Motor neuron (in vitro differentiated cells): Measurements from ENCODE around the gene CHERP. TPM values are rescaled to one million over a fixed set of nuclear protein-coding genes. Genes with fewer than 3 reads are reported as not detected.
A peak's percentile ranks its signal among the peaks of the same experiment; 100 is the strongest.
"Not testable (repeated sequence)": the region's sequence is repeated elsewhere in the genome, so short reads cannot be mapped to it uniquely, and the experiment has no call there.

Experiments used
- ATAC-seq, 8 experiments: fragments of 200-7000 bp; cut with Tn5 transposase; replicated peaks in 6 of 8; 2 replicates each; pipeline ENCODE4 v1.8.0; 2021; ENCODE audit warnings: mild to moderate bottlenecking in 8 of 8, moderate library complexity in 8 of 8
- H3K27ac ChIP-seq, 2 donors: fragments of 250-450 bp; sonication (Bioruptor Pico); 2 replicates each; pipeline ENCODE4 v1.9.0; 2021; ENCODE audit warnings: antibody characterized with exemption in 2 of 2, mild to moderate bottlenecking in 2 of 2, moderate library complexity in 1 of 2
- H3K4me1 ChIP-seq, 2 donors: fragments of 250-450 bp; sonication (Bioruptor Pico); replicated peaks in 1 of 2; 2 replicates each; pipeline ENCODE4 v1.6.1; 2021; ENCODE audit warnings: antibody characterized with exemption in 2 of 2, mild to moderate bottlenecking in 2 of 2, moderate library complexity in 1 of 2
- H3K4me3 ChIP-seq, 5 donors: fragments of 250-450 bp; sonication (Bioruptor Pico); 2 replicates each; pipeline ENCODE4 v1.9.0; 2021; ENCODE audit warnings: antibody characterized with exemption in 5 of 5, mild to moderate bottlenecking in 5 of 5, moderate library complexity in 4 of 5
- WGBS, 10 experiments: fragments of 450-650 bp; shearing (Covaris generic); methylation state at CpG; one replicate each; pipeline ENCODE4 v1.0.0; 2022; 5-methylcytosine and 5-hydroxymethylcytosine counted together
- in situ Hi-C, 9 experiments: fragments of 400-800 bp; cut with MboI; loops; one replicate each; pipeline ENCODE4 v1.15.0; 2021; ENCODE audit warnings: low sequenced_read_pairs in 9 of 9, low pct_unique_long_range_greater_than_20kb in 2 of 9; ENCODE audit not compliant: unreplicated experiment in 9 of 9
- total RNA-seq, 8 experiments: library from RNA; unstranded; fragments of 300-600 nt; gene quantifications; 2 replicates each; pipeline versions ENCODE4 v1.2.3 to v1.2.4, GENCODE V29; 2022

The CHERP gene
- total RNA-seq, 8 experiments from 2014 or later: 5.4 to 42.8 (median 14.1) TPM

DNA sequence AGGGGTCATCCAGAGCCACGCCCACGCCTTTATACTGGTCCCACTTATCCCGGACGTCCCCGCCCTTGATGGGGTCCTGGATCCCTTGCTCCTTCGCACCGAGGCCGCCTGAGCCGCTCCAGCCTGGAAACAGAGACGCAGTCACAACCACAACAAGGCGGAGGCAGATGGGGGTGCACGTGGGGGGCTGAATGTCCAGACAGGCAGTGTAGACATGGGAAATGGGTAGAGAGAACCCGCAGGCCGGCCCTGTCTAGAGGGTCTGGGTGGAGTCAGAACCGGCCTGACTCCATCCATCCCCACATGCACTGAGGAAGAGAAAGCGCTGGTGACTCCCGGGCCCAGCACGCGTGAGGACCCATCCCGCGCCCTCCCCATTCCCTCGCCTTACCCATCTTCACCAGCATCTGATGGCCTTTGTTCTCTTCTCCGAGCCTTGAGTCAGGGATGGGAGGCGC lies 23.0 kb downstream of the CHERP start:
- Histone ChIP-seq H3K4me1 (no peaks in the 10 kb centered on the region), H3K27ac (no peak overlapping the region), H3K4me3 (no peak overlapping the region)
- peak in 5 of 8 experiments; percentile 9 to 23 (median 14) for ATAC-seq
- 85 to 100% (median 93%) methylated on average over 1 to 7 of the region's 24 CpGs; no CpG with 5 or more reads in 4 of the 10 experiments for WGBS, 10 experiments
- in situ Hi-C loops: no loop called here

DNA sequence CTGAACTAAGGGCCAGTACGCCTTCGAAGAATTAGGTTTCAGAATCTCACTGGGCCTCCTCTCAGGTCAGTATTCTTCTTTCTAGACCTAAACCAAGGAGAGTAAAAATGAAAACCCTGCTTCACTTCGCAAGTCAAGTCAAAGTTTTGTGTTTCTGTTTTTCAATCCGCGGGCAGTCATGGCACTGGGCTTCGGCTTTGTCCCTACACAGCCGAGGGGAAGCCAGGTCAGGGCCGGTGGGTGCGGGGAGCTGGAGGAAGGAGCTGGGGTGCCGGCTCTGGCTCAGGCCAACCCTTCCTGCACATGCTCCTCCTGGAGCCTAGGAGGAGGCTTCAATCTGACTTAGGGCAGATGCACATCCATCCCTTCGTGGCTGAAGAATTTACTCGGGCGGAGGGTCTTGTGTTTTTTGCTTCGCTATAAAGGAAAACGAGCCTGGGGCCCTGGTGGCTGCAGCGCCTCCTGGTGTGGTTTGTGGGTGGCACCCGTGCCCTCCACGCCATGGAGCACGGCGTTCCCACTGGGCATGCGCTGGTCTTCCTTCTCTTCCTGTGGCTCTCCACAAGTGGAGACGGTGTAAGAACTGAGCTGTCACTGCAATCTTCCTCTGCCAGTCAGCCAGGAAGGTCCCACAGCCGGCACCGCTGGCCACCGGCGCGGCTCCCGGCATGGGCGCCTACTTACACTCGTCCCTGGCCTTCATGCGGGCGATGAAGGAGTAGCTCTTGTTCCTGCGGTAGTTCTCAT lies 23.6 kb downstream of the CHERP start:
- no peaks in the 10 kb centered on the region for H3K4me1 ChIP-seq
- H3K27ac ChIP-seq: no peak overlapping the region
- ATAC-seq: peak in 5 of 8 experiments; percentile 4 to 15 (median 11)
- WGBS, 10 experiments: 90 to 100% (median 92%) methylated on average over 2 to 14 of the region's 33 CpGs; no CpG with 5 or more reads in 3 of the 10 experiments
- no peak overlapping the region for H3K4me3 ChIP-seq
- in situ Hi-C loops: no loop called here

DNA sequence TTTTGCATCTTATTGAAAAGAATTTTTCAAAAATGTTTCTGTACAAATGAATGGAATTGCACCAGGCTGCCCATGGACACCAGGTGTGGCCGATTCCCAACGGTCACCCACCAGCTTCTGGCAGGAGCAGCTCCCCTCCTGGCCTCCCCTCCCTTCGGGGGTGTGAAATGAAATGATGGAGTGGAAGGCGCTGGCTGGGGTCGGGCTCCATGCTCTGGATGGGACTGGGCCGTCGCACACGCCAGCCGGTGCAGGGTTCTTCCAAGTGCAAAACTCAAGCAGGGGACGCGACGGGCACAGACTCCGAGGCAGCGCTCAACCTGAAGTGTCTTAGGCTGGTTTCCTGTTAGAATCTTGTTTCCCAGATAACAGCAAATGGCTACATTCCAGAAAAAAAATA lies 24.2 kb downstream of the CHERP start:
- no peak overlapping the region for H3K27ac ChIP-seq
- WGBS, 10 experiments: 73 to 95% (median 89%) methylated on average over 3 to 12 of the region's 14 CpGs; no CpG with 5 or more reads in 3 of the 10 experiments
- no peak overlapping the region for H3K4me3 ChIP-seq
- no peaks in the 10 kb centered on the region for H3K4me1 ChIP-seq
- no peak for ATAC-seq
- in situ Hi-C loops: no loop called here

DNA sequence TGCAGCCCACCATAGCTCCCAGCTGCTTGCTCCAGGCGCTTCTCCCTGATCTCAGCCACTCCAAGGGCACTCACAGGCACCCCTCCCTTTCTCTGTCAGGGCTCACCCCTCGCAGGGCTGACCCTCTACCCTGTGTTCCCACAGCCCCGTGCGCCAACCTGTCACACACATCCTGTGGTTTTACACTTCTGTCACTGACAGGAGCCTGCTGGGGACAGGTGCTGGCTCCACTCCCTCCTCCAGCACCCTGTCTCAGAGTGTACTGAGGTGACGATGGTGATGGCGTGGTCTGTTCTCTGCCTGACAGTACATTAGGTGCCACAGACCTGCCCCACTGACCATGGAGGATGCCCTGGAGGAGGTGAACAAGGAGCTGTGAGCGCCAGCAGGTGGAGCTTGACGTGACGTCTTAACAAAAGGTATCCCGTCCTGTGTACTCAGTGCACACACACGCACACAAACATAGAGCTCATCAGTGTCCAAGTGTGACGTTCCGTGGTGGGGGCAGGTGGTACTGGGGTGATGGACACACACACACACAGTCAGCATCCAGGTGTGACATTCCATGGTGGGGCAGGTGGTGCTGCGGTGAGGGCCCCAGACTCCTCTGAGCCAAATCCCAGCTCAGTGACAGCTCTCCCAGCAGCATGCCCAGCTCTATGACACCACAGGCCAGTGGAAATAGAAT lies 25.2 kb downstream of the CHERP start:
- peak in 5 of 8 experiments; percentile 2 to 8 (median 3) for ATAC-seq
- WGBS, 10 experiments: 87 to 100% (median 100%) methylated on average over 1 to 7 of the region's 14 CpGs; no CpG with 5 or more reads in 5 of the 10 experiments
- Histone ChIP-seq H3K4me3 (no peak overlapping the region), H3K27ac (no peak overlapping the region), H3K4me1 (no peaks in the 10 kb centered on the region)
- in situ Hi-C loops: no loop called here

DNA sequence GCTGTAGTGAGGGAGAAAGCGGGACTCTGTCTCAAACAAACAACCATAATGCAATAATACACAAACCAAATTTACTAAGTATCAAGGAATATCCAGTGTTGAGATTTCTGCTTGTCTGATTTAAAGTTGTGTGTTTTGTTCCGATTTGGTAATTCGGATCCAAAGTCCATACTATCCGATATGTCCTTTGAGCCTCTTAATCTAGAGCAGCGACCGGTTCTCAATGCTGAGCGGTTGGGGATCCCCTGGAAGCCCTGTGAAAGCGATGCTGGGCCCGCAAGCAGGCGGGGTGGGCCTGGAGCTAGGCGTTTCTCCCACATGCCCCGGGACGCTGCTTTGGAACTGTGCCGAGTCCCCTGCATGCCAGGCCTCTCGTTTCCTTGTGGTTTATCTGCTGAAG lies 25.9 kb downstream of the CHERP start:
- ATAC-seq: no peak
- no peaks in the 10 kb centered on the region for H3K4me1 ChIP-seq
- in situ Hi-C loops: no loop called here
- 80 to 100% (median 95%) methylated on average over 1 to 12 of the region's 15 CpGs; no CpG with 5 or more reads in 4 of the 10 experiments for WGBS, 10 experiments
- H3K27ac ChIP-seq: no peak overlapping the region
- no peak overlapping the region for H3K4me3 ChIP-seq

DNA sequence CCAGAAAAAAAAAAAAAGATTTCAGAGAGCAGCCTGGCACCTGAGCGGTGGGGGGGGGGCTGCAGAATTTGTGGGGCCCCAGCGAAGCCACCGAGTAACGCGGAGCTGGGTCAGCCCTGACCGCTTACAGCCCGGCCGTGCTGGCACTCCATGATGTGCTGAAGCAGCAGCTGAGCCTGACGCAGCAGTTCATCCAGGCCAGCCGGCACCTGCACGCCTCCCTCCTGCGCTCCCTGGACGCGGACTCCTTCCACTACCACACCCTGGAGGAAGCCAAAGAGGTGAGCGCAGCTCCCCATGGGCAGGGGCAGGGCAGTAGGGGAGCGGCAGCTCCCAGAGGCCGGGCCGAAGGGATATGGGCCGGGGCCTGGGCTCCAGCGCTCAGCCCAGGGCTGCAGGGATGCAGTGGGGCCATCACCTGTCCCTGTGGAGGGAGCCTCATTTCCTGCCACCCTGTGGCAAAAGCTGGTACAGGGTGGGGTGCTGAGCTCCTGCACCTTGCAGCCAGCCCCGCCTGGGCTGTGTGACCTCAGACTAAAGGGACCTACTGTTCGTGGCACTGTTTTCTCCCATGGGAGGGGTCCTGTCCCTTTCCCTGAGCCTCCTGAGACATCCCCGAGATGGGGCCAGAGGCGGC lies 27.7 kb downstream of the CHERP start:
- H3K27ac ChIP-seq: no peak overlapping the region

DNA sequence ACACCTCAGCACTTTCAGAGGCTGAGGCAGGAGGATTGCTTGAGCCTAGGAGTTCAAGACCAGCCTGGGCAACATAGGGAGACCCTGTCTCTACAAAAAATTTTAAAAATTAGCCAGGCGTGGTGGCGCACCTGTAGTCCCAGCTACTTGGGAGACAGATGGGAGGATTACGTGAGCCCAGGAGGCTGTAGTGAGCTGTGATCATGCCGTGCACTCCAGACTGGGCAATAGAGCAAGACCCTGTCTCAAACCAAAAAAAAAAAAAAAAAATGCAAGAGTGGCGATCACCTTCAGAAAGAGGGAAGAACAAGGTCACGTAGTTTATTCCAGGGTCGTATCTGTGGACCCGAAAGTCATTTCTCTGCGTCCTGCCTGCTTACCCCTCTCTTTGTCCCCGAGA lies 29.6 kb downstream of the CHERP start:
- 83 to 100% (median 93%) methylated on average over 3 to 8 of the region's 10 CpGs; no CpG with 5 or more reads in 2 of the 10 experiments for WGBS, 10 experiments
- H3K27ac ChIP-seq, ATAC-seq, H3K4me1 ChIP-seq, H3K4me3 ChIP-seq, in situ Hi-C loops: not testable (repeated sequence)

More for the DNA sequence above, 27.7 kb downstream of the CHERP start:
- in situ Hi-C loops: no loop called here
- WGBS, 10 experiments: 70 to 100% (median 92%) methylated on average over 2 to 6 of the region's 24 CpGs; no CpG with 5 or more reads in 6 of the 10 experiments
- peak in 2 of 8 experiments; percentile 6 to 36 for ATAC-seq
- Histone ChIP-seq H3K4me1 (no peaks in the 10 kb centered on the region), H3K4me3 (no peak overlapping the region)

DNA sequence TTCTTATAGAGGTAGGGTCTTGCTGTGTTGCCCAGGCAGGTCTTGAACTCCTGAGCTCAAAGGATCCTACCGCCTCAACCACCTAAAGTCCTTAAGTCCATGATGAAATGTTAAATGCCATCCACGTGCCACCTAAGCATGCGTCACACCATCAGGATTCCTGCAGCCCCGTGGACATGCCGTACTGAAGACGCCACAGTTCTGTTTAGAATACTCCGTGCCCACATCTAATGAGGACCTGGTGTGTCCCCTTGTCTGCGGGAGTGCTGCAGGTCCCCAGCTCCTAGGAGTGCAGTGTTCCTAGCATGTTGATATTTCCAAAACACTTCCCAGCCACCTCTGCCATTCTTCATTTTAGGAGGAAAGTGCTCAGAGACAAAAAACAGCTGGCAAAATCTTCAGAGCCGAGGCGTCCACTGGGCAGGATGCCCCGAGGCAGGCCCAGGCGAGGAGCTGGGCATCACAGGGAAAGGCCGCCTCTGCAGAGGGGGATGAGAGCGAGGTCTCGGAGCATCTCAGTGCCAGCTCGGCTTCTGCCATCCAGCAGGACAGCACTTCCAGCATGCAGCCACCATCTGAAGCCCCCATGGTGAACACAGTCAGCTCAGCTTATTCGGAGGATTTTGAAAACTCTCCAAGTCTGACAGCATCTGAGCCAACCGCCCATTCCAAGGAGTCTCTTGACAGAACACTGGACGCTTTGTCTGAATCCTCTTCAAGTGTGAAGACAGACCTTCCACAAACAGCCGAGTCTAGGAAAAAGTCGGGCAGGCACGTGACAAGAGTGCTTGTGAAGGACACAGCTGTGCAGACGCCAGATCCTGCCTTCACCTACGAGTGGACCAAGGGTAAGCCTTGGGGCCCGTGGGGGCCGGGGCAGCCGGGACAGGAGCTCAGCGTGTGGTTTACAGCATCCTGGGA lies 32.8 kb downstream of the CHERP start:
- Histone ChIP-seq H3K4me3 (no peak overlapping the region), H3K27ac (no peak overlapping the region), H3K4me1 (no peaks in the 10 kb centered on the region)
- in situ Hi-C loops: no loop called here
- 85 to 97% (median 94%) methylated on average over 3 to 9 of the region's 28 CpGs; no CpG with 5 or more reads in 6 of the 10 experiments for WGBS, 10 experiments
- no peak for ATAC-seq

DNA sequence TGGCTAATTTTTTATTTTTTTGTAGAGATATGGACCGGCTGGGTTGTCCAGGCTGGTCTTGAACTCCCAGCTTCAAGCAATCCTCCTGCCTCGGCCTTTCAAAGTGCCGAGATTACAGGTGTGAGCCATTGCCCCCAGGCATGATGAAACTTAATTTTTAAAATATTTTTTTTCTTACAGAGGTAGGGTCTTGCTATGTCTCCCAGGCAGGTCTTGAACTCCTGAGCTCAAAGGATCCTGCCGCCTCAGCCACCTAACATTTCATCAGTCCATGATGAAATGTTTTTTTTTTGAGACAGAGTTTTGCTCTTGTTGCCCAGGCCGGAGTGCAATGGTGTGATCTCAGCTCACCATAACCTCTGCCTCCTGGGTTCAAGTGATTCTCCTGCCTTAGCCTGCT lies 33.7 kb downstream of the CHERP start:
- Histone ChIP-seq H3K27ac (no peak overlapping the region), H3K4me3 (no peak overlapping the region), H3K4me1 (no peaks in the 10 kb centered on the region)
- WGBS, 10 experiments: 79 to 100% (median 100%) methylated on average over 1 to 5 of the region's 5 CpGs; no CpG with 5 or more reads in 1 of the 10 experiments
- in situ Hi-C loops: no loop called here
- ATAC-seq: no peak

DNA sequence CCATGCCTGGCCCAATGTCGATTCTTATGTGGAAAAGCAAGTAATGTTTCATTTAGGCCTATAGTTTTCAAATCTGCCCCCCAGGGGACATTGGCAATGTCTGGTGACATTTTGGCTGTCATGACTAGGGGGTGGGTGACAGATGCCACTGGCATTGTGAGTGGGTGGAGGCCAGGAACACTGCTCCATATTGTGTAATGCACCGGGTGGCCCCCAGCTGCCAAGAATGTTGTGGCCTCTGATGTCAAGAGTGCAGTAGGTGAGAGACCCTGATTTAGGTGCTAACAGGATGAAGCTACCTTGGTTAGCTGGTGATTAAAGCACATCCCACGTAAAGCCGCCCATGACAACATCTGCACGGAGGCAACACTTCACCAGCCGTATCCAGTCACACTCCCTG lies 35.3 kb downstream of the CHERP start:
- Histone ChIP-seq H3K27ac (no peak overlapping the region), H3K4me1 (no peaks in the 10 kb centered on the region), H3K4me3 (no peak overlapping the region)
- in situ Hi-C loops: no loop called here
- 0 to 100% (median 91%) methylated on average over 1 to 5 of the region's 6 CpGs; no CpG with 5 or more reads in 2 of the 10 experiments for WGBS, 10 experiments
- ATAC-seq: no peak

DNA sequence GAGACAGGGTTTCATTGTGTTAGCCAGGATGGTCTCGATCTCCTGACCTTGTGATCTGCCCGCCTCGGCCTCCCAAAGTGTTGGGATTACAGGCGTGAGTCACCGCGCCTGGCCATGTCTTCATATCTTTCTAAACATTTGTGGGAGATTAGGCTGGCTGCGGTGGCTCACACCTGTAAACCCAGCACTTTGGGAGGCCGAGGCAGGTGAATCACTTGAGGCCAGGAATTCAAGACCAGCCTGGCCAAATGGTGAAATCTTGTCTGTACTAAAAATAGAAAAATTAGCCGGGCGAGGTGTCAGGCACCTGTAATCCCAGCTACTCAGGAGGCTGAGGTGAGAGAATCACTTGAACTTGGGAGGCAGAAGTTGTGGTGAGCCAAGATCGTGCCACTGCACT lies 36.1 kb downstream of the CHERP start:
- WGBS, 10 experiments: 84 to 100% (median 100%) methylated on average over 1 to 5 of the region's 11 CpGs; no CpG with 5 or more reads in 1 of the 10 experiments
- H3K27ac ChIP-seq, ATAC-seq, in situ Hi-C loops, H3K4me1 ChIP-seq, H3K4me3 ChIP-seq: not testable (repeated sequence)

DNA sequence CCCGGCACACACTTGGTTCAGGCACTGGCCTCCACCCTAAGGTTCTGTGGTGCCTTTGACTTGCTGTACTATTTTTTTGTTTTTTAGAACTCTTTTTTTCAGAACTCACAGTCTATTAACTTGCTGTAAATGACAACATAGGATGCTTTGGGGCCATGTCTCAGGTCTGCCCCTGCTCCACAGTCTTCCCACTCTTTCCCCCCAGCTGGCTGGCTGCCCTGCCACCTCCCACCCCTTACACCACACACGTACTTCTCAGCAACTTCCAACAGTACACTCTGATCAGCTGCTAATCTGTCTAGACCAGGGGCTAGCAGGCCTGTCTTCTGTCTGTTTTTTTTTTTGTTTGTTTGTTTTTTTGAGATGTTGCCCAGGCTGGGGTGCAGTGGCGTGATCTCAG lies 38.0 kb downstream of the CHERP start:
- H3K4me1 ChIP-seq: no peaks in the 10 kb centered on the region
- no peak overlapping the region for H3K4me3 ChIP-seq
- in situ Hi-C loops: no loop called here
- H3K27ac ChIP-seq: no peak overlapping the region
- 88 to 100% (median 96%) methylated on average over 1 to 2 of the region's 3 CpGs; no CpG with 5 or more reads in 4 of the 10 experiments for WGBS, 10 experiments
- ATAC-seq: no peak
